MCF 10A (cell line): ENCODE measurements around the gene SH3BP5. TPM values are rescaled to one million over a fixed set of nuclear protein-coding genes. Genes with fewer than 3 reads are reported as not detected.

Experiments used
- BruUV-seq: library from RNA; stranded (reverse); fragments of 400-500 nt; replicated peaks from 2 replicates; lab custom pipeline; 2021; lab: Mats Ljungman, UMichigan
- CTCF ChIA-PET: fragments of 300-600 bp; sonication (Branson Sonifier 250); formaldehyde crosslinking; extraction: SDS; loops from one replicate; lab custom pipeline; 2021; ENCODE audit warnings: antibody characterized with exemption, inconsistent platforms; lab: Yijun Ruan, JAX
- POLR2A ChIA-PET: fragments of 300-600, 350-650 bp; sonication (Branson Sonifier 250); formaldehyde crosslinking; extraction: SDS; loops from one replicate; lab custom pipeline; 2020; ENCODE audit warnings: antibody characterized with exemption, inconsistent platforms; lab: Yijun Ruan, JAX
- DNase-seq: peaks from one replicate; pipeline ENCODE4 v3.0.0-alpha.2; 2018; ENCODE audit not compliant: unreplicated experiment
- H3K27ac Mint-ChIP-seq: one replicate; pipeline ENCODE4 v1.8.0; 2022; ENCODE audit warnings: mild to moderate bottlenecking, low read depth, mixed read lengths; ENCODE audit not compliant: unreplicated experiment
- H3K27me3 Mint-ChIP-seq: one replicate; pipeline ENCODE4 v1.8.0; 2022; ENCODE audit warnings: mixed read lengths; ENCODE audit not compliant: insufficient read depth, unreplicated experiment
- H3K36me3 Mint-ChIP-seq: one replicate; pipeline ENCODE4 v1.8.0; 2022; ENCODE audit warnings: mild to moderate bottlenecking, moderate library complexity, mixed read lengths; ENCODE audit not compliant: insufficient read depth, unreplicated experiment
- H3K4me1 Mint-ChIP-seq: one replicate; pipeline ENCODE4 v1.8.0; 2022; ENCODE audit warnings: mixed read lengths; ENCODE audit not compliant: insufficient read depth, unreplicated experiment
- H3K4me3 Mint-ChIP-seq: one replicate; pipeline ENCODE4 v1.8.0; 2022; ENCODE audit warnings: mild to moderate bottlenecking, moderate library complexity, mixed read lengths; ENCODE audit not compliant: unreplicated experiment
- H3K9me3 Mint-ChIP-seq: one replicate; pipeline ENCODE4 v1.8.0; 2022; ENCODE audit warnings: mixed read lengths; ENCODE audit not compliant: unreplicated experiment
- intact Hi-C: fragments of 100-400 bp; cut with micrococcal nuclease; formaldehyde crosslinking; loops from 2 replicates; pipeline ENCODE4 v1.14.1; 2022
- total RNA-seq: library from RNA; stranded (reverse); gene quantifications from 2 replicates; pipeline ENCODE4 v1.2.3, GENCODE V29; 2022
- TF ChIP-seq, protein P1 (sequence below): fragments of 200-600 bp; IDR thresholded peaks from one replicate; pipeline ENCODE4 v1.8.0; 2022; ENCODE audit warnings: antibody characterized with exemption, mild to moderate bottlenecking; ENCODE audit not compliant: unreplicated experiment

The SH3BP5 gene
- total RNA-seq, 1 experiment from 2014 or later: 8.8 TPM

DNA sequence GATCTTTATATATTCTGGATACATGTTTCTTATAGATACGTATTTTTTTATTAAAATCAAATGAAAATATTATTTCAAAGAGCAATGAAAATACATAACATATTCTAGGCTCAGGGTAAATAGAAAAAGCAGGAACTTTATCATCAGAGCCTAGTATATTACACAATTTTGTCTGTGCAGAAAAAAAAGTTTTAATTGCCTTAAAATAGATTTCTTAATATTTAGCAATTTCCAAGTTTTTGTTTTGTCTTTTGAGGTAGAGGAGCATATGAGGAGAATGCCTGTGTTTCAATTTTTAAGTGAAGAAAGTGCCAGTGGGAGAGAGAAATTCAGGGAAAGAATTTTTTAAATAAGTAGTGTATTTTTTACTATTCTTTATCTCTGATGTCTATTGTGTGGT is 115.9 kb downstream of the SH3BP5 start:
- TF ChIP-seq, protein P1, sequence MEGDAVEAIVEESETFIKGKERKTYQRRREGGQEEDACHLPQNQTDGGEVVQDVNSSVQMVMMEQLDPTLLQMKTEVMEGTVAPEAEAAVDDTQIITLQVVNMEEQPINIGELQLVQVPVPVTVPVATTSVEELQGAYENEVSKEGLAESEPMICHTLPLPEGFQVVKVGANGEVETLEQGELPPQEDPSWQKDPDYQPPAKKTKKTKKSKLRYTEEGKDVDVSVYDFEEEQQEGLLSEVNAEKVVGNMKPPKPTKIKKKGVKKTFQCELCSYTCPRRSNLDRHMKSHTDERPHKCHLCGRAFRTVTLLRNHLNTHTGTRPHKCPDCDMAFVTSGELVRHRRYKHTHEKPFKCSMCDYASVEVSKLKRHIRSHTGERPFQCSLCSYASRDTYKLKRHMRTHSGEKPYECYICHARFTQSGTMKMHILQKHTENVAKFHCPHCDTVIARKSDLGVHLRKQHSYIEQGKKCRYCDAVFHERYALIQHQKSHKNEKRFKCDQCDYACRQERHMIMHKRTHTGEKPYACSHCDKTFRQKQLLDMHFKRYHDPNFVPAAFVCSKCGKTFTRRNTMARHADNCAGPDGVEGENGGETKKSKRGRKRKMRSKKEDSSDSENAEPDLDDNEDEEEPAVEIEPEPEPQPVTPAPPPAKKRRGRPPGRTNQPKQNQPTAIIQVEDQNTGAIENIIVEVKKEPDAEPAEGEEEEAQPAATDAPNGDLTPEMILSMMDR: no peak
- CTCF ChIA-PET: no interaction called here
- Mint-ChIP-seq H3K4me1 (no peaks in the 10 kb centered on the region), H3K27ac (no peak overlapping the region), H3K9me3 (no peaks in the 10 kb centered on the region), H3K27me3 (no peaks in the 10 kb centered on the region), H3K4me3 (no peak overlapping the region), H3K36me3 (peaks cover 99% of the 10 kb centered on the region)
- no peak for DNase-seq
- no TSS peak for BruUV-seq
- POLR2A ChIA-PET: interaction anchor here (1.0 to 1.7 kb wide), 2 partner anchors 9 to 10 kb away, joined by 5 to 14 read pairs; partner anchors contain the start of gene CAPN7
- intact Hi-C loops: no loop called here

DNA sequence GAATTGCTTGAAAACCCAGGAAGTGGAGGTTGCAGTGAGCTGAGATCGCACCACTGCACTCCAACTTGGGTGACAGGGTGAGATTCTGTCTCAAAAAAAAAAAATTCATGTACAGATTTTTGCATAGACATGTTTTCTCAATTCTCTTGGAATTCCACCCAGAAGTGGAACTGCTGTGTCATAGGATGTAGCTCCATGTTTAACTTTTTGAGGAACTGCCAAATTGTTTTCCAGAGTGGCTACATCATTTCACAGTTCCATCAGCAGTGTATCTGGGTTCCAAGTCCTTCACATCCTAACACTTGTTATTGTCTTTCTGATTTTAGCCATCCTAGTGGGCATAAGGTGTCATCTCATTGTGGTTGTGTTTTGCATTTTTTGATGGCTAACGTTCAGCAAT is 116.4 kb downstream of the SH3BP5 start:
- Mint-ChIP-seq H3K4me3 (no peak overlapping the region), H3K36me3 (peaks cover 99% of the 10 kb centered on the region), H3K4me1 (no peaks in the 10 kb centered on the region), H3K27ac (no peak overlapping the region), H3K27me3 (no peaks in the 10 kb centered on the region), H3K9me3 (no peaks in the 10 kb centered on the region)
- intact Hi-C loops: no loop called here
- DNase-seq: no peak
- POLR2A ChIA-PET: interaction anchor here (1.0 kb wide), 1 partner anchor 9 kb away, joined by 5 read pairs; no protein-coding TSS in a partner anchor
- CTCF ChIA-PET: interaction anchor here (0.7 to 2.0 kb wide), 2 partner anchors 107 to 251 kb away, joined by 3 to 7 read pairs; no protein-coding TSS in a partner anchor
- TF ChIP-seq, protein P1: no peak
- BruUV-seq: no TSS peak

DNA sequence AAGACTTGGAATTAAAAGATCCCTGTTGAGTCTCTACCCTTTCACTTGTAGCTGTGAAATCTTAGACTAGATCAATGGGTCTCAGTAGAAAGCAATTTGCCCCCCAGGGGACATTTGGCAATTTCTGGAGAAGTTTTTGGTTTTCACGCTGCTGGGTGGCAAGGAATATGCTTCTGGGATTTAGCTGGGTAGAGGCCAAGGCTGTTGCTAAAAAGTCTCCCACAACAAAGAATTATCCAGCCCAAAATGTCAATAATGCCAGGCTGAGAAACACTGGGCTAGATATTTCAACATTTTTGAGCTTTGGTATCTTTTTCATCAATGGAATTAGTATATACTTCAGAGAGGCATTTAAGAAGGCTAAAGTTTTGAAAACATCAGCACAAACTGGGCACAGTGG is 117.6 kb downstream of the SH3BP5 start:
- peaks cover 97% of the 10 kb centered on the region for H3K36me3 Mint-ChIP-seq
- CTCF ChIA-PET: interaction anchor here (0.6 to 2.0 kb wide), 3 partner anchors 45 to 106 kb away, joined by 3 to 7 read pairs (median 3); no protein-coding TSS in a partner anchor
- no peak overlapping the region for H3K4me3 Mint-ChIP-seq

DNA sequence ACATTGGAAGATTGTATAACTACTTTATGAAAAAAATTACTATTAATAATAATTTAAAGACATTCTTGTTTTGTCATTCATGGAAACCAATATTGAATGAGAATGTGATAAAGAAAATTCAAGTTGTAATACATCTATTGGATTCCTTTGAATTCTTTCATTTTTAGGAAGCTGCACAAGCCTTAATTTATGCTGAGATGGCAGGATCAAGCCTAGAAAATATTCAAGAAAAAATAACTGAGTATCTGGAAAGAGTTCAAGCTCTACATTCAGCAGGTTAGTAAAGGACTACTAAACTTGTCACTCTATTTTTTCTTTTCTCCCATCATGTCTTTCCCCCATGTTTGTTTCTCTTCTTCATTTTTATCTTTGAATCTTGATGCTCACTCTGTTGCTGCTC is 120.4 kb downstream of the SH3BP5 start:
- no peak overlapping the region for H3K27ac Mint-ChIP-seq
- no peak overlapping the region for H3K4me3 Mint-ChIP-seq
- intact Hi-C loops: no loop called here
- CTCF ChIA-PET: no interaction called here
- TF ChIP-seq, protein P1: no peak
- DNase-seq: no peak
- no peaks in the 10 kb centered on the region for H3K27me3 Mint-ChIP-seq
- no TSS peak for BruUV-seq
- no peaks in the 10 kb centered on the region for H3K9me3 Mint-ChIP-seq
- H3K4me1 Mint-ChIP-seq: peaks cover 13% of the 10 kb centered on the region
- POLR2A ChIA-PET: interaction anchor here (0.6 kb wide), 1 partner anchor 93 kb away, joined by 4 read pairs; no protein-coding TSS in a partner anchor
- peaks cover 80% of the 10 kb centered on the region for H3K36me3 Mint-ChIP-seq

More for the DNA sequence above, 117.6 kb downstream of the SH3BP5 start:
- Mint-ChIP-seq H3K9me3 (no peaks in the 10 kb centered on the region), H3K27ac (no peak overlapping the region), H3K27me3 (no peaks in the 10 kb centered on the region), H3K4me1 (no peaks in the 10 kb centered on the region)
- POLR2A ChIA-PET: interaction anchor here (1.0 to 1.2 kb wide), 2 partner anchors 9 to 45 kb away, joined by 3 read pairs; partner anchors contain the start of gene CAPN7
- TF ChIP-seq, protein P1: no peak
- DNase-seq: no peak
- intact Hi-C loops: no loop called here
- BruUV-seq: no TSS peak
